Urothelium cell line (cell line): ENCODE measurements around the gene SBF1.
A peak's percentile ranks its signal among the peaks of the same experiment; 100 is the strongest.
"Not testable (repeated sequence)": the region's sequence is repeated elsewhere in the genome, so short reads cannot be mapped to it uniquely, and the experiment has no call there.

ENCODE experiments used
- DNase-seq: peaks from one replicate; pipeline ENCODE4 v3.0.0; 2011; ENCODE audit warnings: low spot score, mixed read lengths
- FAIRE-seq: peaks from 2 replicates; lab custom pipeline; 2011; peaks lifted over from hg19 to GRCh38; lab: Jason Lieb, UNC

The SBF1 gene

GRCh38 chr22:50401907-50402306 is 72.9 kb downstream of the SBF1 start:
- DNase-seq (no peak), FAIRE-seq (no peak)

DNA sequence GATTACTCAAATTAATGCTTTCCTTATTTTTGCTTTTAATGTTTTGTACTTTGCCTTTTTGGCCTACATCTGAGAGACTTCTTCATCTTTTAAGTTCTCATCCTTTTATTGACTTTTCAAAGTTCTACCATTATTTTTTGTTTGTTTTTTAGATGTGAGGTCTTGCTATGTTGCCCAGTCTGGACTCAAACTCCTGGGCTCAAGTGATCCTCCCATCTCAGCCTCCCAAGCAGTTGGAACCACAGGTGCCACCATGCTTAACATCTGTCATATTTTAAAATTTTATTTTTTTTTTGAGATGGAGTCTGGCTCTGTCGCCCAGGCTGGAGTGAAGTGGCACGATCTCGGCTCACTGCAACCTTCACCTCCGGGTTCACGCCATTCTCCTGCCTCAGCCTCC is 73.9 kb downstream of the SBF1 start:
- DNase-seq: no peak
- no peak for FAIRE-seq

- no peak for DNase-seq
- FAIRE-seq: no peak
These were observed 74.4 kb downstream of the SBF1 start for GRCh38 chr22:50400406-50400805.

GRCh38 chr22:50399751-50400331 is 75.0 kb downstream of the SBF1 start:
- peak; percentile 58 for DNase-seq
- peak; percentile 42 for FAIRE-seq

DNA sequence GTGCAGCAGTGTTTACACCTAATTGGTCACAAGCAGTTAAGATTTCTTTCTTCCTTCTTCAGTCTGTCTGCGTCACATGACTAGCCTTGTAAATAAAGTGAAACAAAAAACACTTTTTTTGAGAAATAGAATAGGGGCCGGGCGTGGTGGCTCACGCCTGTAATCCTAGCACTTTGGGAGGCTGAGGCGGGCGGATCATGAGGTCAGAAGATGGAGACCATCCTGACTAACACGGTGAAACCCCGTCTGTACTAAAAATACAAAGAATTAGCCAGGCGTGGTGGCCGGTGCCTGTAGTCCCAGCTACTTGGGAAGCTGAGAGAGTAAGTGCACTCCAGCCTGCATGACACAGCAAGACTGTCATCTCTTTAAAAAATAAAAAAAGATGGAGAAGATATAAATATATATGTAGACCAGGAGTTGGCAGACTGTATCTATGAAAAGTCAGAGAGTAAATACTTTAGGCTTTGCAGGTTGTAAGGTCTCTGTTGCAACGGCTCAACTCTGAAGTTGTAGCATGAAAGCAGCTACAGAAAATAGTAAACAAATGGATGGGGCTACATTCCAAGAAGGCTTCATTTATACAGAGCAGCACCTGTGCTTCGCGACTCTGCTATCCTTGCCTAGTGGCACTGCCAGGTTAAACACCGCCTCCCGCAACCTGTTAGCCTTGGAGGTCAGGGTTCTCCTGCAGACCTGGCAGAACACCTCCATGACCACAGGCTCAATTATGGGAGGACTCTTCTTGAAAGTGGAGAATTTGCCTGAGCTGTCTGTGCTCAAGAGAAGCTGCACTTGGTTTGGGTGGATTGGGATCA is 75.8 kb downstream of the SBF1 start:
- FAIRE-seq (no peak), DNase-seq (no peak)

DNA sequence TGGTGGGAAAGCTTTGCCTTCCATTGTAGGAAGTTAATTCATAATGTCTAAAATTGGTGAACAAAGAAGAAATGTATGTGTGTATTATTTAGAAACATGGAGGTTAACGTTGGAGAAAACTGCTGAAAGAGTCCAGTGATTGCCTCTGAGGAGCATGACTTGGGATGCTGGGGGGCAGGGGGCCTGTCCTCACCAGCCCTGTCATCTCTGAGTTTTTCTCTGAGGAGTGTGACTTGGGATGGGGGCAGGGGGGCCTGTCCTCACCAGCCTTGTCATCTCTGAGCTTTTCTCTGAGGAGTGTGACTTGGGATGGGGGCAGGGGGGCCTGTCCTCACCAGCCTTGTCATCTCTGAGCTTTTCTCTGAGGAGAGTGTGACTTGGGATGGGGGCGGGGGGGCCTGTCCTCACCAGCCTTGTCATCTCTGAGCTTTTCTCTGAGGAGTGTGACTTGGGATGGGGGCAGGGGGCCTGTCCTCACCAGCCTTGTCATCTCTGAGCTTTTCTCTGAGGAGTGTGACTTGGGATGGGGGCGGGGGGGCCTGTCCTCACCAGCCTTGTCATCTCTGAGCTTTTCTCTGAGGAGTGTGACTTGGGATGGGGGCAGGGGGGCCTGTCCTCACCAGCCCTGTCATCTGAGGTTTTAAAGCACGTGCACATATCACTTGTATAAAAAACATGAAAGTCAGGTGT is 77.3 kb downstream of the SBF1 start:
- DNase-seq: not testable (repeated sequence)
- peak; percentile 20 for FAIRE-seq

DNA sequence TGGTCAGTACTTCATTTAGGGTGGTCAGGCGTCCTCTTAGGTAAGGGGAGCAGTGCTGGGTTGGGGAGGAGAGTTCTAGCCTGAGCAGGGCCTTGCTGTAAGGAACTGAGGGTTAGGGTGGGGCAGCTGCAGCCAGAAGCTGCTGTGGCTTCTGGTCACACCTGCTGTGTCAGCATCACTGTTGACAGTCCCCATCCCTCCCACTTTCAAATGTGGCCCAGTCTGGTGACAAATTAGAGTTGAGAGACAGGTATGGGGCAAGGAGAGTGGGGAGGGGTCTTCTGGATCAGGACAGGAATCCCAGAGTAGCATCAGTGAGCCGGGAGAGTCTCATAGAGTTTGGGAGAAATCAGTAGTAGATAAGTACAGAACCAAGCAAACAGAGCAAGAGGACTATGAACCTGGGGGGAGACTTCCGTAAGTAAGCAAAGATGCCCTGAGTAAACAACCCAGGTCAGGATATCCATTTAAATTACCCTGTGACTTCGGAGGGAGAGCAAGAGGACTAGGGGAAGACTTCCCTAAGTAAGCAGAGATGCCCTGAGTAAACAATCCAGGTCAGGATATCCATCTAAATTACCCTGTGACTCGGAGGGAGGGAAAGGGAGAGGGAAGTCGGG is 78.0 kb downstream of the SBF1 start:
- FAIRE-seq (no peak), DNase-seq (no peak)
